ENCODE data around the gene QPRT.
"Not testable (repeated sequence)": the region's sequence is repeated elsewhere in the genome, so short reads cannot be mapped to it uniquely, and the experiment has no call there.

QPRT gene

GRCh38 chr16:29721167-29721879 is 42.3 kb downstream of the QPRT start:
- DNase-seq, result not testable (repeated sequence)

DNA sequence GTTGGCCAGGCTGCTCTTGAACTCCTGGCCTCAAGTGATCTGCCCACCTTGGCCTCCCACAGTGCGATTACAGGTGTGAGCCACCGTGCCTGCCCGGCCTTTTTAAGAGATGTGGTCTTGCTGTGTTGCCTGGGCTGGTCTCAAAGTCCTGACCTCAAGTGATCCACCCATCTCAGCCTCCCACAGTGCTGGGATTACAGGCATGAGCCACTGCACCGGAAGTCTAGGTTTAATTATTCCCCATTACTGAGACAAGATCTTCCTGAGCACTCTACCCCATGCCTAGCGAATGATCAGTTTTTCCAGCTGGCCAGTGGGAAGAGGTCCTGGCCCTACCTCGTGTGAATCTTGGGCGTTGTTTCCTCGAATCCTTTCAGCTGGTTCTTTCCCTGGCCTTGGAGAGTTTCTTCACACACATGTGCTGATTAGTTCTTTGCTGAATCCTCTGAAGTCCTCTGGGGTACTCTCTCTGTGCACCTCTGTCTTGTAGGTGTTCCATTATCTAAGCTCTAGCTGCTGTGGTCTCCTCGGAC is 47.9 kb downstream of the QPRT start:
- no peak for DNase-seq

DNA sequence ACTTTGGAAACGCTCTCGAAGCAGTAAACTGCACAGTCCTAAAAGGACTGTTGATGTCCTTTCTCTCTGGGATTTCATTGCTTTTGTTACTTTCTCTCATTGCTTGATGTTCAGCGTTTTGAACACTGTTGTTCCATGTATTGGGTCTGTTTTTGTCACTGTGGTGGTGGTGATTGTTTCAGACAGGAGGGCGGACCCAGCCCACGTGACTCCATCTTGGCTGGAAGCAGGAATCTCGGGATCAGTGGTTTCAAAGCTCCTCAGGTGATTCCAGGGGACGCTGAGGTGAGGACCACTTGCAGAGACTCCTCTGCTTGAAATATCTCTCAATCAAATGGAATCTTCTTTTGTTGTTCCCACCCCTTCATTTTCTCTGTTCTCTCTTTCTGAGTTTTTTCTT is 48.5 kb downstream of the QPRT start:
- no peak for DNase-seq

GRCh38 chr16:29729116-29729521 is 50.1 kb downstream of the QPRT start:
- no peak for DNase-seq

DNA sequence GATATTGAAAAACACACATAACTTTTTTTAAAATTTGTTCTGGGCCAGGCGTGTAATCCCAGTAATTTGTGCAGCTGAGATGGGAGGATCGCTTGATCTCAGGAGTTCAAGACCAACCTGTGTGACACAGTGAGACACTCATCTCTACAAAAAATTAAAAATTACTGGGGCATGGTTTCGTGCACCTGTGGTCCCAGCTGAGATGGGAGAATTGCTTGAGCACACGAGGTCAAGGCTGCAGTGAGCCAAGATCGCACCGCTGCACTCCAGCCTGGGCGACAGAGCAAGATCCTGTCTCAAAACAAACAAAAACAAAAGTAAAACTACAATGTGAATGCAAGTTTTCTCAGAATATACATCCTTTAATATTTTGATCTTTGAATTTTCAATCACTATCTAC is 51.7 kb downstream of the QPRT start:
- DNase-seq, result no peak

- DNase-seq, result not testable (repeated sequence)
Measured at GRCh38 chr16:29731768-29732601, 53.0 kb downstream of the QPRT start.

- no peak for DNase-seq
Measured at GRCh38 chr16:29734786-29735185, 55.8 kb downstream of the QPRT start.

DNA sequence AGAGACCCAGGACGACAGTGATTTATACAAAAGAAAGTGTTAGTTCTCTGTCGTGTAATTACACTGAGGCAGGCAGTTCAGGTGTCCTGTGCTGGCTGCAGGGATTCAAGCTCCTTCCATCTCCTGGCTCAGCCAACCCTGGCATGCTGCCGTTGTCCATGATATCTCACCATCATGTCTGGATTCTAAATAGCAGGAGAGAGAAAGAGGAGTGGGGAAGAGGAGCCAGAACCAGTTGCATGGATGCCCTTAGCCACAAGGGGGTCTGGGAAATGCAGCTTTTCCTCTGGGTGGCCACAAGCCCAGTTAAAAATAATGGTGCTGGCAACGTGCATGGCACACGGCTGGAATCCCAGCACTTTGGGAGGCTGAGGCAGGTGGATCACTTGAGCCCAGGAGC is 57.1 kb downstream of the QPRT start:
- DNase-seq, result no peak

GRCh38 chr16:29736764-29737163 is 57.8 kb downstream of the QPRT start:
- no peak for DNase-seq

GRCh38 chr16:29737713-29738112 is 58.7 kb downstream of the QPRT start:
- no peak for DNase-seq

GRCh38 chr16:29738514-29738913 is 59.5 kb downstream of the QPRT start:
- no peak for DNase-seq

DNA sequence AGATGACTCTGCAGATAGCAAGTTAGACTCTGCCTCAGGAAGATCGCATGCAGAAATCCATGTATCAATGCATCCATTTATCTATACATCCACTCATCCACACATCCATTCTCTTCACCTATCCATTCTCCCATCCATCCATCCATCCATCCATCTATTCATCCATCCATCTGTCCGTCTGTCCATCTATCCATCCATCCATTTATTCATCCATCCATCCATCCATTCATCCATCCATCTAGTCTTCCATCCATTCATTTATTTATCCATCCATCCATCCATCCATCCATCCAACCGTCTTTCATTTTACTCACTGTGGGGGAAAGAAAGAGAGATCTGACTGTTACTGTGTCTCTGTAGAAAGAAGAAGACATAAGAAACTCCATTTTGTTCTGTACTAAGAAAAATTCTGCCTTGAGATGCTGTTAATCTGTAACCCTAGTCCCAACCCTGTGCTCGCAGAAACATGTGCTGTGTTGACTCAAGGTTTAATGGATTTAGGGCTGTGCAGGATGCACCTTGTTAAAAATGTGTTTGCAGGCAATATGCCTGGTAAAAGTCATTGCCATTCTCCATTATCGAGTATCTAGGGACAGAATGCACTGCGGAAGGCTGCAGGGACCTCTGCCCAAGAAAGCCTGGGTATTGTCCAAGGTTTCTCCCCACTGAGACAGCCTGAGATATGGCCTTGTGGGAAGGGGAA is 61.1 kb downstream of the QPRT start:
- DNase-seq, result not testable (repeated sequence)

GRCh38 chr16:29740630-29741015 is 61.6 kb downstream of the QPRT start:
- not testable (repeated sequence) for DNase-seq

GRCh38 chr16:29742683-29743275 is 63.8 kb downstream of the QPRT start:
- DNase-seq, result no peak

- DNase-seq, result no peak
Measured at GRCh38 chr16:29743475-29743826, 64.5 kb downstream of the QPRT start.

DNA sequence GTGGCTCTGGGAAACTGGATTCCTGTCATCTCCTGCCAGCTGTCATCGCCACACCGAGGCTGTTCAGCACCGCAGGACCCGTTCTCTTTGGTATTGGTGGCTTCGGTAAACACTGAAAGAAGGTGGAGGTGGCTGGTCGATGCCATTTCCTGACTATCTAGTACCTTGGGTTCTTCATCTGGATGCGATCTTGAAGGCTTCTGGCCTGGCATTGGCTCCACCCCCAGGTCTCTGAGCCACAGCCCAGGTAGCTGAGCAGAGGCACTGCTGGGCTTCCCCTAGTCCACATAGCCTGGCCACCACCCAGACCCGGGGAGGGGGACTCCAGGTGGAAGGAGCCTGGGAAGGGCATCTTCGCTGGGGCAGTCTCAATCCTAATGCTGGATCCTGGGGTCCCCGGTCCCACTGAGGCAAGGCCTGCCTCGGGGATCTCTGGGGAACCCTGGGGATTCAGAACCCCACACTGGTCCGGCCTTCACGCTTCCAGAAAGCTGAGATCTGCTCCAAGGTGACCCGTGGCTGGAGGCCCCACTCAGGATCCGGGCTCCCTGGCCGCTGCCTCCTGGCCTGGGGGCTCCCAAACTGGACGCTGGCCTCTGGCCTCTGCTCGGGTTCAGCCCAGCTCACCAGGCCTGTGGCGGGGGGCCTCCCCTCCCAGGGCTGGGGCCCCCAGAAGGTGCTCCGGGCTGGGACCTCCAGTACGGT is 65.0 kb downstream of the QPRT start:
- DNase-seq, result no peak

GRCh38 chr16:29744541-29745101 is 65.6 kb downstream of the QPRT start:
- no peak for DNase-seq

DNA sequence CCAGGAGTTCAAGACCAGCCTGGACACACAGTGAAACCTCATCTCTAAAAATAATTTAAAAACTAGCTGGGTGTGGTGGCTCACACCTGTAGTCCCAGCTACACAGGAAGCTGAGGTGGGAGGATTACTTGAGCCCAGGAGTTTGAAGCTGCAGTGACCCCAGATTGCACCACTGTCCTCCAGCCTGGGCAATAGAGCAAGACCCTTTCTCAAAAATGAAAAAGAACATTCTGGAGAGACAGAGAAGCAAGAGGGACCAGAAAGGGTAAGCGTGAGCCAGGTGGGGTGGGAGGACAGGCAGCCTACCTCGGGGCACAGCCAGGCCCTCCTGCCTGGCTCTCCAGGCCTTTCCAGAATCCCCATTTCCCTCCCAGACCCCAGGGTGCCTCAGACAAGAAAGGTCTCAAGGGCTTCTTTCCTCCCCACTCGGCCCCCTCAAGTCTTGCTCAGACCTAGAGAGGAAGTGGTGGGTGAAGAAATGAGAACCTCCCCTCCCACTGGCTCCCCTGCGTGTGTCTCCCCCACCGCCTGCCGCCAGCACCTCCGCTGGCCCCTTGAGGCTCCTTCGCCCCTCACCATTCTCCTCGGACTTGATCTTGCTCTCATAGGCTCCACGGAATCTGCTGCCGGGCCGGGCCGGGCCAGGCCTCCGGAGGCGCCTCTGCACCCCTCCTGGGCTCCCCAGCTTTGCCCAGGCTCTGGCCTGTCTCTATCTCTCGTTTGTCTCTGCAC is 66.3 kb downstream of the QPRT start:
- DNase-seq, result peak; percentile 35

DNA sequence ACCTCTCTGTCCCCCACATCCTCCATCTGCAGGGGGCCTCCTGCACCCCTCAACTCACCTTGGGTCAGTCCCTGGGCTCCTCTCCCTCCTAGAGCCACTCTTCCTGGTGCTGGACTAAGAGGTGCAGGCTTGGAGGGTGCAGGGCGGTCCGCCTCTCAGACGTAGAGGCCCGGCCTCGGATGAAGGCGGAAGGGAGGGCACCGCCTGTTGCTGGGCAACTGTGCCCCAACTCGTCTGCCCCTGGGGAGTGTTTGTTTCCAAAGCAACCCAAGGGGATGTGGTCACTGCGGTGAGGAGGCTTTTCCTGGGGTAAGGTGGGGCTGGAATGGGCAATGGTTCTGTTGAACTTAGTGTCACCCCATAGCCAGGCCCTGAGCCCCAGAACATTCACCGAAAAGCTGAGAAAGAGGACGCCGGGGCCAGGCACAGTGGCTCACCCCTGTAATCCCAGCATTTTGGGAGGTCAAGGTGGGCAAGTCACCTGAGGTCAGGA is 66.9 kb downstream of the QPRT start, which contains the start of gene C16orf54:
Gene C16orf54 (minus strand): TSS at position 138 of the 493 bp plus-strand sequence. CDS start 1,039 bp downstream, outside the sequence.
- peak; percentile 72 for DNase-seq

GRCh38 chr16:29746518-29746917 is 67.5 kb downstream of the QPRT start:
- not testable (repeated sequence) for DNase-seq
